LNCaP clone FGC (cell line): Measurements from ENCODE around the gene KIF1A.
A peak's percentile ranks its signal among the peaks of the same experiment; 100 is the strongest.

Source experiments
- DNase-seq: peaks from one replicate; pipeline ENCODE4 v3.0.0-alpha.2; 2011; ENCODE audit warnings: low read depth
- H3K4me3 ChIP-seq: 2 replicates; pipeline ENCODE4 v1.5.1; 2011; ENCODE audit warnings: mild to moderate bottlenecking, low read depth, low read length, control low read depth
- TF ChIP-seq, protein P1 (sequence below): IDR thresholded peaks from 2 replicates; pipeline ENCODE4 v1.5.1; 2012; ENCODE audit warnings: mild to moderate bottlenecking; ENCODE audit not compliant: control insufficient read depth, insufficient read depth; ENCODE audit errors: extremely low read depth

KIF1A gene

DNA sequence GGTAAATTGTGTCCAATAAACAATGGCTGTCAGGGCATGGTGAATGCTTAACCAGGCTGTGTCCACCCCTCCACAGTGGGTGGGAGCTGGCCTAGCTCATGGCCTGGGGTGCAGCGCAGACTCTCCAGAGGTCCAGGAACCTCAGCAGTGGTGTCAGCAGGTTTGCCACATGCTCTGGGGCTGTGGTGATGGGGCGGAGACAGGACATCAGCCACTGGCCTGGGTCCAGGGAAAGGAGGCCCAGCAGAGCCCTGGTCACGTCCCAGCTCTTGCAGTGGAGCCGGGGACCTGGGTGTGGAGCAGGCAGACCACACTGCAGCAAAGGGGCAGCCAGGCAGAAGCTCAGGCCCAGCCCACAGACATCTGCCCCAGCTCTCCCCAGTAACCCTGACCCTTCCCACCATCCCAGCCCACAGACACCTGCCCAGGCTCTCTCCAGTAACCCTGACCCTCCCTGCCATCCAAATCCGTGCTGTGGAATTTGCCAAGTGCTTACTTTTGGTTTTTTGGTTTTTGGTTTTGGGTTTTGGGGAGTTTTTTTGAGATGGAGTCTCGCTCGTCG lies 13.8 kb upstream of the KIF1A start:
- TF ChIP-seq, protein P1, sequence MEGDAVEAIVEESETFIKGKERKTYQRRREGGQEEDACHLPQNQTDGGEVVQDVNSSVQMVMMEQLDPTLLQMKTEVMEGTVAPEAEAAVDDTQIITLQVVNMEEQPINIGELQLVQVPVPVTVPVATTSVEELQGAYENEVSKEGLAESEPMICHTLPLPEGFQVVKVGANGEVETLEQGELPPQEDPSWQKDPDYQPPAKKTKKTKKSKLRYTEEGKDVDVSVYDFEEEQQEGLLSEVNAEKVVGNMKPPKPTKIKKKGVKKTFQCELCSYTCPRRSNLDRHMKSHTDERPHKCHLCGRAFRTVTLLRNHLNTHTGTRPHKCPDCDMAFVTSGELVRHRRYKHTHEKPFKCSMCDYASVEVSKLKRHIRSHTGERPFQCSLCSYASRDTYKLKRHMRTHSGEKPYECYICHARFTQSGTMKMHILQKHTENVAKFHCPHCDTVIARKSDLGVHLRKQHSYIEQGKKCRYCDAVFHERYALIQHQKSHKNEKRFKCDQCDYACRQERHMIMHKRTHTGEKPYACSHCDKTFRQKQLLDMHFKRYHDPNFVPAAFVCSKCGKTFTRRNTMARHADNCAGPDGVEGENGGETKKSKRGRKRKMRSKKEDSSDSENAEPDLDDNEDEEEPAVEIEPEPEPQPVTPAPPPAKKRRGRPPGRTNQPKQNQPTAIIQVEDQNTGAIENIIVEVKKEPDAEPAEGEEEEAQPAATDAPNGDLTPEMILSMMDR = no peak
- no peak for DNase-seq
- H3K4me3 ChIP-seq = no peak overlapping the region

DNA sequence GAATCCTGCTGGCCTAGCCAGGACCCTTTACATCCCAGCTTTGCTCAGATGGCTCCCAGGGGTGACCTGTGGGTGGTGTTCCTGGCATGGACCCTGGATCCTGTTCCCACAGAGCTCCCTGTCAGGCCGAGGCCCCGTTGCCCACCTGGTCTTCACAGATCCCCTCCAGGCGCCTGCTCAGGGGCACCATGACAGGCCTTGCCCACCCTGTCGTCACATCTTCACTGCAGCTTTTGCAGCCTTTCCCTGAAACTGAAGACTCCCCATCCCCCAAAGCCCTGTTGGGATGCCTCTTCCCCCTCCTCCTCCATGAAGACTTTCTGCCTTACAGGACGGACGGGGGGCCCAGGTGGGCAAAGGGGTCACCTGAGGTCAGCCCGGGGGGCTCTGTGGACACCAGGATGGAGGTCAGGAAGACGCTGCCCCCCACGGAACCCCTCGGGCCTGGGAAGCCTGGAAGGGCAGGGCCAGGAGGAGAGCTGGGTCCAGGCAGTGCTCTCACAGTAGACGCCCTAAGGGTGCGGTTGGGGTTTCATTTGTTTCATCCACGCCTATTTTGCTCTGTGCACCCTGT lies 13.0 kb upstream of the KIF1A start:
- no peak overlapping the region for H3K4me3 ChIP-seq
- DNase-seq = no peak
- TF ChIP-seq, protein P1 = no peak

DNA sequence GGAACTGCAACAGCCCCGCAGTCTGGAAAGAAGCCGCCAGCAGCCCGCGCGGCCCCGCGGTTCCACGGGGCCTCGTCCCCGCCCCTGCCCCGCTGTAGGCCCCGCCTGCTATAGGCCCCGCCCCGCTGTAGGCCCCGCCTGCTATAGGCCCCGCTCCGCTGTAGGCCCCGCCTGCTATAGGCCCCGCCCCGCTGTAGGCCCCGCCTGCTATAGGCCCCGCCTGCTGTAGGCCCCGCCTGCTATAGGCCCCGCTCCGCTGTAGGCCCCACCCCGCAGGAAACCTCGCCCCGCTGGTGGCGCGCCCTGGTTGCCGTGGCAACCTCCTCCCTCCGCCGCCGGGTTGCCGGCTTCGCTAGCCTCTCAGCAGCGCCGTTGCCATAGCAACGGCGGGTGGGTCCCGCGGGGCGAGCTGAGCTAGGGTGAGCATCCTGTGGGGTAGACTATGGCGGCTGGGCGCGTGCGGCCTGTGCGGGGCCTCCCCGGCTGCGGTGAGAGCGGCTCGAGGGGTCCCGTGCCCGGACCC lies 12.2 kb upstream of the KIF1A start:
- peak; percentile 52 for DNase-seq
- TF ChIP-seq, protein P1 = no peak
- peak overlapping the region; percentile 39 for H3K4me3 ChIP-seq

DNA sequence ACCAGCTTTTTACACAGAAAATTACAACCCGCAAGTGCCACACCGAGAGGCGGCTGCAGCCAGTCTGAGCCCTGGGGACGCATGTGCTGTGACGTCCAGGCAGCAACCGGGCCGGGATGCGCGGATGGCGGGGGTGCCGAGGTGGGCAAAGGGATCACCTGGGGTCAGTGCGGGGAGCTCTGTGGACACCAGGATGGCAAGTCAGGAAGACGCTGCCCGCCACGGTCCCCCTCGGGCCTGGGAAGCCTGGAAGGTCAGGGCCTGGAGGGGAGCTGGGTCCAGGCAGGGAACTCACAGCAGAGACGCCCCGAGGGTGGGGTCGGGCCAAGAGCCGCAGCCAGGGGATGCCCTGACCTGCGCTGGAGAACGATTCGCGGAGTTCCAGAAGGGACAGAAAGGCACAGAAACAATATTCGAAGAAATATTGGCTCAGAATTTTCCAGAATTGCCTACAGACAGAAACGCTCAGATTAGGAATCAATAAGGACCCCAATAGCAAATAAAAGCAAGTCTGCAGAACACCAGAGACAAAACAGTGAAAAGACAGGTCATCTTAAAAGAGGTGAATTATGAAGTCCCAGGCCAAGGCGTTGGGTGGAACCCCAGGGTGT lies 11.7 kb upstream of the KIF1A start:
- TF ChIP-seq, protein P1 = no peak
- H3K4me3 ChIP-seq = peak overlapping the region; percentile 39
- no peak for DNase-seq

DNA sequence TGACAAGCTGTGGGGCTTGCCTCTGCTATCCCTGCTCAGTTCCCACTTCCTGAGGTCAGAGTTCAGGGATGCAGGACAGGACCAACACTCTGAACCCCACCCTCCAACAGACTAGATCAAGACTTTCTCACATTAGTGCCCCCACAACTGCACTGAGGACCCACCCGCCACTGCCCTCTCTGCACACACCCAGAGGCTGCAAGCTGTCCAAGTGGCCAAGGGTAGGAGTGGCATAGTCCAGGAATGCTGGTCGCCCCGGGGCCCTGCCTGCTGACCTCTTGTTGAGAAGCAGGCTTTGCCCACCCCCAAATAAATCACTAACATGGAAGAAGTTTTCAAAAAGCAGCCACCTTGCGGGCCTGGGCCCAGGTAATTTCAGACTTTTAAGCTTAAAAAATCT lies 5.5 kb upstream of the KIF1A start:
- no peak for DNase-seq
- no peak overlapping the region for H3K4me3 ChIP-seq
- TF ChIP-seq, protein P1 = no peak

DNA sequence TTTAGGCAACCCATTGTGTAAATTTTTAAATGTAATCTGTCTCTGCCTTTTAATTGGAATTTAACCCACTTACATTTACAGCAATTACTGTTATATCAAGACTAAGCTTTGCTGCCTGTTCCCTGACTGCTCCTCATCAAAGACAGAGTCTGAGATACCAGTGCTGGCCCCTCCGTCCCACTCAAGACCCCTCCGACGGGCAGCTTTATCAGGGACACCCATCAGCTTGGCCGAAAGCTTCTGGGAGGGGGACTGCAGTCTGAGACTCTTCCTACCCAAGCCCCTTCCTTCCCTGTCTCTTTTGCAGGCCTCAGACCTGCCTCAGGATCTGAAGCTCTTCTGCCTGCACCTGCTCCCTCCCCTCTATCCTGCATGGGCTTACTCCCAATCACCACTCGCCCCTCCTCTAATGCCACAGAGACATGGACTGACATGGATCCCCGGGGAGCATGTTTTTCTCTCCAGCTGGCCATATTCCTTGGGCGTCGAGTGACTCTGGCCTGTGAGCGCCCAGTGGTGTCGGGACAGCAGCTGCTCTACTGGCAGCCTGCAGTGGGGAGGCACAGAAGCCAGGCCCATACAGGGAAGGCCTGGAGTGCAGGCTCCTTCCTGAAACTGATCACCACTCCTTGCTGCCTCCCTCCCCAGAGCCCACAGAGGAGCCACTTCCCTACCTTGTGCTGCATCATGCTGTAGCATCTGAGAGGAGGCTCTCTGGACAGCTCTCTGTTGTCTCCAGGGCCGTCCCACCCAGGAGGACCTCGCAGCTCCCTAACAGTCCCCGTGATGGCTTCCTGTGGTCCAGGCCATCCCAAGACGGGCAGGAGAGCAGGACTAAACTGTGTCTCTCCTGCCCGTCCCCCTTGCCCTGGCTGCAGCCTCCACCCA lies 3.7 kb upstream of the KIF1A start:
- TF ChIP-seq, protein P1 = no peak
- no peak for DNase-seq

More for the DNA sequence above, 3.7 kb upstream of the KIF1A start:
- no peak overlapping the region for H3K4me3 ChIP-seq
